Measurements from ENCODE around the gene ATP5MC2. TPM values are rescaled to one million over a fixed set of nuclear protein-coding genes. Genes with fewer than 3 reads are reported as not detected.

Gene ATP5MC2
- total and polyA plus RNA-seq, 3 experiments from 2014 or later, result 342 to 529 (median 350) TPM

DNA sequence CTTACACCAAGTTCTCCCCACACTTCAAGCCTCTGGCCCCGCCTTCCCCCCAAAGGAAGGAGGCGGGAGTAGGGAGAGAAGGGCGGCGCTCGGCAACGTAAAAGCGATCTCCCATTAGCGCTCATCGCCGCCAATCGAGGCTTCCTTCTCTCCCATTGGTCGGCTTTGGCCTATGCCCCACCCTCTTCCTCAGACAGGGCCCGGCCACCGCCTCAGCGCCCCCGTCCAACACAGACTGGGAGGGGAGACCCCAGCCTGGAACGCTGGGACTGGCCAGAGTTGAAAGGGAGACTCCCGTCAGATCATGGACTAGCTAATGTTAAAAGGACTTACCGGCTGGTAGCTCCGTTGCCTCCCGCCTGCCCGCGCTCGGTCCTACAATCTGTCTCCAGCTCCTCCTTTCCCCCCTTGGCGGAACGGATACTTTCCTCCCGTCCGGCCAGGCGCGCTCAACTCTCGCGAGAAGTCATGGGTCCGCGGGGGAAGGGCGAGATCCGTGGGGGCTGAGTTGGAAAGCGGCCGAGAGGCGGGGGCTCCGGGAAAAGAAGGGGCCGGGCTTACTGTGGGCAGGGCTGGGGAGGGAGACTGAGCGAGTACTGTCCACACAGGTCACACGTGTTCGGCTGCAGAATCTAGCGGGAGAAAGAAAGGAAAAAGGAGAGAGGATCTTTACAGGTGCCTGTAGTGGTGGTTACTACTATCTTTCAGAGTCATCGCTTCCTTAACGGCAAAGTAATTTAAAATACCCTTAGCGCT lies 49.8 kb downstream of the ATP5MC2 start, which contains the start of gene ATF7:
Gene ATF7, minus strand, starts transcription at position 437 of the 756 bp plus-strand sequence. CDS start 25,382 bp downstream, outside the sequence.
- H3K4me1 Mint-ChIP-seq, result peaks cover 41 to 53% (median 45%) of the 10 kb centered on the region in 3 donors
- ChIA-PET POLR2A (interaction anchor here (0.7 to 1.4 kb wide), 2 partner anchors 13 to 49 kb away, joined by 3 to 6 read pairs; partner anchors contain the start of gene ATP5MC2), CTCF (interaction anchor here (1.1 to 2.2 kb wide), 2 partner anchors 49 to 120 kb away, joined by 4 to 9 read pairs; partner anchors contain the start of gene ATP5MC2)
- peak within 1 kb of the TSS; percentile 82 for H3K27ac ChIP-seq (ENCODE audit: low read depth, low read length)
- peak within 1 kb of the TSS; percentile 92 to 99 (median 98) for H3K4me3 Mint-ChIP-seq
- H3K36me3 ChIP-seq (ENCODE audit: insufficient read depth, low read length), result no peaks in the 10 kb centered on the region
- H3K27me3 ChIP-seq (ENCODE audit: insufficient read depth, low read length, poor library complexity, severe bottlenecking), result no peaks in the 10 kb centered on the region
- H3K9me3 ChIP-seq (ENCODE audit: low read length), result no peaks in the 10 kb centered on the region
- H3K4me1 ChIP-seq (ENCODE audit: insufficient read depth, low read length), result peaks cover 31% of the 10 kb centered on the region
- peaks cover 0 to 15% (median 0%) of the 10 kb centered on the region in 3 donors for H3K36me3 Mint-ChIP-seq
- no peaks in the 10 kb centered on the region for H3K9me3 Mint-ChIP-seq
- DNase-seq, result peak; percentile 98 to 100 (median 98)
- H3K27ac Mint-ChIP-seq, result peak within 1 kb of the TSS; percentile 86 to 100 (median 98)
- H3K27me3 Mint-ChIP-seq, result no peaks in the 10 kb centered on the region
- H3K4me3 ChIP-seq (ENCODE audit: low read length), result peak within 1 kb of the TSS; percentile 73

DNA sequence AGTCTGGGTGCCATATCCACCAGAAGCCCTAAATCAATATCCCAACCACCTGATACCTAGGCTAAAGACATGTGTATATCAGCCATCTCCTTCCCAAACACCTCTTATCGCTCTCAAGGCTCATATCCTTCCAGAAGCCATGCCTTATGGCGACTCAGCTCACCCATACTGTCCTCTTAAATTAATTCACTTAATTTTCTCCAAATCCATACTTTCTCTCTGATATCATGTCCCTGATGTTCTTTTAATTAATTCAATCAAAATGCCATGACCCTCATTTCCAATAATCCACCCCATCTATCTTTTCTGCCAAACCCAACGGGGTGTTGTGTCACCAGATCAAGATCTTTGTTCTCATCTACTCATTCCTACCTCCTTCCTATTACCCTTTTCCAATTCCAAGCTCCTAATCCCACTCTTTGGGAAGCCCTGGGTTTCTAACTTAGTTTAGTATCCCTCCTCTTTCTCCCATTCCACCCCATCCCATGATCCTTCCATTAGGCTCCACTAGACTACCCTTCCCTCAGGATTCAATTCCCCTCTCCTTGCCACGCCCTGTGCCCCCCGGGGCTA lies 50.4 kb downstream of the ATP5MC2 start:
- H3K4me1 Mint-ChIP-seq, result peaks cover 44 to 57% (median 51%) of the 10 kb centered on the region in 3 donors
- ChIA-PET CTCF (interaction anchor here (1.1 to 2.2 kb wide), 2 partner anchors 50 to 121 kb away, joined by 4 to 9 read pairs; partner anchors contain the start of gene ATP5MC2), POLR2A (interaction anchor here (0.6 to 1.4 kb wide), 3 partner anchors 9 to 50 kb away, joined by 3 to 6 read pairs (median 3); partner anchors contain the start of gene ATP5MC2)
- H3K27ac Mint-ChIP-seq, result peak overlapping the region; percentile 86 to 100 (median 98)
- Histone ChIP-seq H3K4me1 (ENCODE audit: insufficient read depth, low read length) (peaks cover 31% of the 10 kb centered on the region), H3K9me3 (ENCODE audit: low read length) (no peaks in the 10 kb centered on the region), H3K36me3 (ENCODE audit: insufficient read depth, low read length) (no peaks in the 10 kb centered on the region), H3K27ac (ENCODE audit: low read depth, low read length) (peak overlapping the region; percentile 82), H3K27me3 (ENCODE audit: insufficient read depth, low read length, poor library complexity, severe bottlenecking) (no peaks in the 10 kb centered on the region), H3K4me3 (ENCODE audit: low read length) (peak overlapping the region; percentile 73)
- no peaks in the 10 kb centered on the region for H3K27me3 Mint-ChIP-seq
- H3K4me3 Mint-ChIP-seq, result peak overlapping the region; percentile 92 to 99 (median 98)
- no peak for DNase-seq
- peaks cover 0 to 17% (median 0%) of the 10 kb centered on the region in 3 donors for H3K36me3 Mint-ChIP-seq
- no peaks in the 10 kb centered on the region for H3K9me3 Mint-ChIP-seq

DNA sequence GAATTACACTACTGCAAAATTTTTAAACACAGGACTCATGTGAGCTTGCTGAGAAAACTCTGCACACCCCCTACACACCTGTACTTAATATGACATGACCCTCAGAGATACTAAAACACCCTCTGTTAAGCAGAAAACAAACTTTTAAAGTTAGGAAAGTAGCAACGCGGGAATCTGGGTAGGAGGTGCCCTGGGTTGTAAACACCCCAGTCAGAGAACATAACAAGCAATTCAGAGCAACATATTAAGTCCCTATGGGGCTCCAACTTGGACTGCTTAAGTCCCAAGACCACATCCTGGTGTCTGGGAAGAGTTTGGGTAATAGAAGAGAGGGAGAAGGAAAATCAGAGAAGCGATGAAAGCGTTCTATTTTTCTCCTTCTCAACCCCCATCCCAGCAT lies 50.9 kb downstream of the ATP5MC2 start:
- no peak for DNase-seq
- ChIA-PET POLR2A (interaction anchor here (0.6 to 1.2 kb wide), 2 partner anchors 9 to 51 kb away, joined by 3 read pairs; partner anchors contain the start of gene ATP5MC2), CTCF (interaction anchor here (1.4 to 2.2 kb wide), 2 partner anchors 11 to 51 kb away, joined by 3 to 9 read pairs; partner anchors contain the start of gene ATP5MC2)
- H3K4me1 ChIP-seq (ENCODE audit: insufficient read depth, low read length), result peaks cover 31% of the 10 kb centered on the region
- Mint-ChIP-seq H3K9me3 (no peaks in the 10 kb centered on the region), H3K36me3 (peaks cover 0 to 17% (median 0%) of the 10 kb centered on the region in 3 donors), H3K27me3 (no peaks in the 10 kb centered on the region), H3K4me1 (peaks cover 44 to 57% (median 51%) of the 10 kb centered on the region in 3 donors), H3K27ac (peak overlapping the region; percentile 70 to 98 (median 97)), H3K4me3 (peak overlapping the region; percentile 92 to 99 (median 98))
- peak overlapping the region; percentile 82 for H3K27ac ChIP-seq (ENCODE audit: low read depth, low read length)
- peak overlapping the region; percentile 73 for H3K4me3 ChIP-seq (ENCODE audit: low read length)
- no peaks in the 10 kb centered on the region for H3K9me3 ChIP-seq (ENCODE audit: low read length)
- no peaks in the 10 kb centered on the region for H3K27me3 ChIP-seq (ENCODE audit: insufficient read depth, low read length, poor library complexity, severe bottlenecking)
- no peaks in the 10 kb centered on the region for H3K36me3 ChIP-seq (ENCODE audit: insufficient read depth, low read length)

DNA sequence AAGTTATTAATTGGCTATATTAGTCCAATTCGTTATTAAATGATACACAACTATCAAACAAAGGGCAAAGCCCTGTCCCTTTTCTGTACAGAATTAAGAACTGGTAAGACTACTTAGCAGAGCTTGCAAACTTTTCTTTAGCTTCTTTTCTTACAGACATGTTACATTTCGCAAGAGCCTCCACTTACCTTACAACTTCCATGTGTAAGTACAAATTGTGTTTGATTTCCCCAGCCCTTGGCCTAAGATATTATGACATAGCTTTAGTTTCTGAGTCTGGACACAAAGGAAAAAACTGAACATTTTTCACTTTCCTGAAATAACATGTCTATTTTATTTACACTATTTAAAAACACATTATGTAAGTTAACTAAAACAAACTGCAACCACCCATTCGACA lies 51.4 kb downstream of the ATP5MC2 start:
- Histone ChIP-seq H3K27me3 (ENCODE audit: insufficient read depth, low read length, poor library complexity, severe bottlenecking) (no peaks in the 10 kb centered on the region), H3K27ac (ENCODE audit: low read depth, low read length) (peak overlapping the region; percentile 82), H3K9me3 (ENCODE audit: low read length) (no peaks in the 10 kb centered on the region), H3K4me3 (ENCODE audit: low read length) (no peak overlapping the region), H3K4me1 (ENCODE audit: insufficient read depth, low read length) (peaks cover 31% of the 10 kb centered on the region), H3K36me3 (ENCODE audit: insufficient read depth, low read length) (no peaks in the 10 kb centered on the region)
- POLR2A ChIA-PET, result interaction anchor here (1.2 kb wide), 1 partner anchor 52 kb away, joined by 3 read pairs; the partner anchor contains the start of gene ATP5MC2
- H3K27ac Mint-ChIP-seq, result peak overlapping the region in 6 of 8 donors; percentile 45 to 98 (median 92)
- H3K4me3 Mint-ChIP-seq, result peak overlapping the region; percentile 92 to 99 (median 98)
- H3K9me3 Mint-ChIP-seq, result no peaks in the 10 kb centered on the region
- no peak for DNase-seq
- H3K4me1 Mint-ChIP-seq, result peaks cover 44 to 61% (median 51%) of the 10 kb centered on the region in 3 donors
- CTCF ChIA-PET, result interaction anchor here (1.4 to 2.2 kb wide), 2 partner anchors 11 to 51 kb away, joined by 3 to 9 read pairs; partner anchors contain the start of gene ATP5MC2
- H3K36me3 Mint-ChIP-seq, result peaks cover 0 to 17% (median 0%) of the 10 kb centered on the region in 3 donors
- no peaks in the 10 kb centered on the region for H3K27me3 Mint-ChIP-seq

DNA sequence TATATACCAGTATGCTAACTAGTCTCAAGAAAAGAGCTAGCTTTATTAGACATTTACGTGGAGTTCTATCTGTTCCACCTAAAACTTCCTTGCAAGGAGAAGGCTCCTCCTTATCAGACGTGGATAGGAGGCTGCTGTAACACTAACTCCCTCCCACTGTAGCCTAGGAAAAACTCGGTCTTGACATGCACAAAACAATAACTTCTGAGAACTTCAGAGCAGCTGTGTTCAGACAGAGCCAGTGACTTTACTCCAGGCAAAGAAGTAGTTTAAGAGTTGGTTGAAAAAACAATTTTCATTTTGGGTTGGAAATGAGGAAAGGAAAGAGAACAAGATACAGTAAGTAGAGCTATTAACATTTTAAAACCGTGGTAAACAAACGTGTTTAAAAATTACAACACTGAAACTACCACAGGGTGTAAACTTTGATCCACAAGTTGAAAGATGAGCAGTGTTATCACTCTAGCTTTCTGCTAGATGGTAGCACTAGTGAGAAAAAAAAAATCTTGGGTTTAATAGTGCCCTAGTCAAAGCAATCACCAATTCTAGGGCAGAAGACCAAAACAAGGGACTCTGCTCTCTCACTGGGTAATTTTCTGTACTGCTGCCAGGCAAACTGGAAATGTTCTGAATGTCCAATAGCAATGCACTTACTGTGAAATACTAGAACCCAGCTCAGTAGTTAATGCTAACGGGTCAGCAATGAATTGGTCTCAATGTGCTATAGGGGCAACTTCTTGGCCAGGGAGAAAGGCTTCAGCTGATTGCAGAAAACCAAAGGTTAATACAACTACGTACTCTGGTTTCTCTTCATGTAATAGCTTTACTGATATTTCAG lies 52.1 kb downstream of the ATP5MC2 start:
- Mint-ChIP-seq H3K4me1 (peaks cover 44 to 64% (median 52%) of the 10 kb centered on the region in 3 donors), H3K27me3 (no peaks in the 10 kb centered on the region), H3K9me3 (no peaks in the 10 kb centered on the region), H3K27ac (peak overlapping the region in 7 of 8 donors; percentile 45 to 97 (median 83)), H3K36me3 (peaks cover 0 to 17% (median 0%) of the 10 kb centered on the region in 3 donors), H3K4me3 (peak overlapping the region; percentile 79 to 99 (median 97))
- Histone ChIP-seq H3K27me3 (ENCODE audit: insufficient read depth, low read length, poor library complexity, severe bottlenecking) (no peaks in the 10 kb centered on the region), H3K36me3 (ENCODE audit: insufficient read depth, low read length) (no peaks in the 10 kb centered on the region), H3K4me1 (ENCODE audit: insufficient read depth, low read length) (peaks cover 31% of the 10 kb centered on the region), H3K4me3 (ENCODE audit: low read length) (no peak overlapping the region), H3K27ac (ENCODE audit: low read depth, low read length) (peak overlapping the region; percentile 82), H3K9me3 (ENCODE audit: low read length) (no peaks in the 10 kb centered on the region)
- no peak for DNase-seq
- ChIA-PET POLR2A (interaction anchor here (0.5 to 1.2 kb wide), 4 partner anchors 10 to 789 kb away, joined by 3 read pairs; partner anchors contain the start of gene ATP5MC2), CTCF (interaction anchor here (0.8 to 1.5 kb wide), 3 partner anchors 10 to 52 kb away, joined by 3 to 4 read pairs (median 3); partner anchors contain the start of gene ATP5MC2)

GRCh38 chr12:53622724-53623123 lies 53.2 kb downstream of the ATP5MC2 start:
- H3K9me3 Mint-ChIP-seq, result no peaks in the 10 kb centered on the region
- Histone ChIP-seq H3K9me3 (ENCODE audit: low read length) (no peaks in the 10 kb centered on the region), H3K4me1 (ENCODE audit: insufficient read depth, low read length) (peaks cover 36% of the 10 kb centered on the region), H3K4me3 (ENCODE audit: low read length) (no peak overlapping the region), H3K27me3 (ENCODE audit: insufficient read depth, low read length, poor library complexity, severe bottlenecking) (no peaks in the 10 kb centered on the region), H3K36me3 (ENCODE audit: insufficient read depth, low read length) (no peaks in the 10 kb centered on the region), H3K27ac (ENCODE audit: low read depth, low read length) (peak overlapping the region; percentile 32)
- no peak overlapping the region for H3K4me3 Mint-ChIP-seq
- CTCF ChIA-PET, result interaction anchor here (1.5 kb wide), 1 partner anchor 11 kb away, joined by 4 read pairs; no protein-coding TSS in a partner anchor
- H3K27ac Mint-ChIP-seq, result peak overlapping the region in 3 of 8 donors; percentile 47 to 76 (median 63)
- POLR2A ChIA-PET, result interaction anchor here (0.6 to 1.0 kb wide), 2 partner anchors 11 to 21 kb away, joined by 3 read pairs; no protein-coding TSS in a partner anchor
- no peaks in the 10 kb centered on the region for H3K27me3 Mint-ChIP-seq
- peaks cover 0 to 20% (median 4%) of the 10 kb centered on the region in 3 donors for H3K36me3 Mint-ChIP-seq
- peaks cover 52 to 75% (median 62%) of the 10 kb centered on the region in 3 donors for H3K4me1 Mint-ChIP-seq
- no peak for DNase-seq

- Histone ChIP-seq H3K4me1 (ENCODE audit: insufficient read depth, low read length) (peaks cover 8% of the 10 kb centered on the region), H3K36me3 (ENCODE audit: insufficient read depth, low read length) (peaks cover 4% of the 10 kb centered on the region), H3K4me3 (ENCODE audit: low read length) (peak overlapping the region; percentile 13), H3K27ac (ENCODE audit: low read depth, low read length) (peak overlapping the region; percentile 18), H3K9me3 (ENCODE audit: low read length) (no peaks in the 10 kb centered on the region), H3K27me3 (ENCODE audit: insufficient read depth, low read length, poor library complexity, severe bottlenecking) (no peaks in the 10 kb centered on the region)
- peak overlapping the region in 7 of 8 donors; percentile 6 to 86 (median 72) for H3K27ac Mint-ChIP-seq
- peak overlapping the region; percentile 23 to 86 (median 72) for H3K4me3 Mint-ChIP-seq
- peaks cover 0 to 32% (median 7%) of the 10 kb centered on the region in 3 donors for H3K36me3 Mint-ChIP-seq
- no peaks in the 10 kb centered on the region for H3K27me3 Mint-ChIP-seq
- ChIA-PET CTCF (no interaction called here), POLR2A (no interaction called here)
- no peak for DNase-seq
- H3K4me1 Mint-ChIP-seq, result peaks cover 22 to 43% (median 35%) of the 10 kb centered on the region in 3 donors
- H3K9me3 Mint-ChIP-seq, result no peaks in the 10 kb centered on the region
Measured at GRCh38 chr12:53618275-53618674, 57.6 kb downstream of the ATP5MC2 start.

All from CD8-positive, alpha-beta memory T cell (primary cell).